SK-N-MC (cell line): ENCODE data around the gene COL20A1.

ENCODE experiments used
- EZH2 ChIP-seq: fragments of 200-600 bp; sonication (generic); IDR thresholded peaks from one replicate; pipeline ENCODE4 v1.6.1; 2017; ENCODE audit warnings: antibody characterized with exemption
- FOXP2 ChIP-seq: optimal IDR thresholded peaks from 2 replicates; pipeline ENCODE3; 2011; ENCODE audit warnings: mild to moderate bottlenecking, moderate library complexity; ENCODE audit not compliant: insufficient read depth; ENCODE audit errors: extremely low read length, control extremely low read depth
- POLR2AphosphoS5 ChIP-seq: IDR thresholded peaks from 2 replicates; pipeline ENCODE4 v1.6.1; 2012; ENCODE audit warnings: mild to moderate bottlenecking, low read depth, low read length, borderline replicate concordance

DNA sequence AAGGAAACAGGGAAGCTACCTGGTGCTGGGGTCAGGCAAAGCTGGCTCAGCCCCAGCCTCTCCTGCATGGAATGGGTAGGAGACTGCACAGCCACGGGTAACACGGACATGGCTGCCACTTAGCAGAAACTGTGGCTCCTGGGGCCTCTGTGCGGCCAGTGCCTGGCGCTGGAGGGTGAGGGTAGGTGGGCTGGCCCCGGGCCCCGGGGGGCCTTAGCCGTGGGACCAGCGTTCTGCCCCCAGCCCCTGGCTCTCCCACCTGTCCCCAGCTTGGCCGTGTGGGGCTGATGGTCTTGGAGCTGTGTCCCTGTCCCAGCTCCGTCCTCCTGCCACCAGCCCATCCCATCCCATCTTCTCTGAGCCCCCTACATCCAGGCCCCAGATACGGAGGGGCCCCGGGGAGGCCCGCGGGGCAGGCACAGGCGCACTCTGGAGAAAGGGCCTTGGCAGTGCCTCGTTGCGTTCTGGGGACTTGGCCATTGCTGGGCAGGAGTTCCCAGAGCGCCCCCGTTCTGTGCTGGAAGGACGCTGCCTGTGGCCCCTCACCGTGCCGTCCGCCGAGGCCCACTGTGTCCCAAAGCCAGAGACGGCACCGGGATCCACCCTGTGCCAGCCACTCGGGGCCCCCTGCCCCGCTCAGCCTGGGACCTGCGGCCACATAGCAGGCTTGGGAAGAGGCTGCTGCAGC lies 56.0 kb downstream of the COL20A1 start:
- TF ChIP-seq EZH2, result no peak
- TF ChIP-seq POLR2AphosphoS5, result no peak
- no peak for TF ChIP-seq FOXP2
